Activated T-cell treated with anti-CD3 and anti-CD28 coated beads for 24 hours (primary cell): ENCODE data around the gene CYTH1.

Experiments
- DNase-seq: peaks from one replicate; pipeline ENCODE4 v3.0.0-alpha.2; 2020; ENCODE audit warnings: low read depth

Gene CYTH1

DNA sequence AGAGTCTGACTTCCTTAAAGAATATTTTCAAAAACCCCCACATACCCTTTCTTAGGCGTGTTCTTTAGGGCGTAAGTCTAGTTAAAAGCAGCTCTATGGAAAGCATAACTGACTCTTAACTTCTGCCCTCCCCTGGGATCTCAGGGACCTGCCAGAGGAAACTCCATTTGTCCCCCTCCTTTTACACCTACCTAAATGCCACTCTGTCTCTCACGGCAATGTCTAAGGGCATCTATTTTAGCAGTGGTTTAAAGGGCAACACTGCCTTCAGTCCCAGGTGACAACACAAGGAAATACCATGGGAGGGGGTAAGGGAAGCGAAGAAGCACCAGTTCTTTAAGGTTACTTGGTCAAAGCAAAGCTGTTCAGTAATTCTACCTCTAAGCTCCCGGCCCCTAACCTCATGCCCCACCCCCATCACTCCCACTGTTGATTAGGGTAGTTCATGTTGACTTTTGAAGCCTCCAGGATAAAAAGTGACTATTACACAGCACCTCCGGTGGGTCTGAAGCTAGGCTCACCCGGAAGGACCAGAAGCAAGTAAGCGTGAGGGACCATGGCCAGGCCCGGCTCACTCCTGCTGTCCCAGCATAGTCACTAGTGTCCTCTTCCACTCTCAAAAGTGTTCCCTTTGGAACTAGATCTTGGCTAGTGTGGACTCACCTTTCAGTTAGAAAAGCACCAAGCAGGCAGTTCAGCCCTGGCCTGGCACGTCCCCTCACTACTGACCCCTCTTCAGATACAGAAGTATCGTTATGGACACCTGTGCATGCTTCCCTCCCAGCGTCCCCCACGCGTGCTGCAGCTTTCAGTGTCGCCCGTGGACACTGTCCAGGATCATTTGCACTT, 47.1 kb downstream of the CYTH1 start:
- DNase-seq = no peak

DNA sequence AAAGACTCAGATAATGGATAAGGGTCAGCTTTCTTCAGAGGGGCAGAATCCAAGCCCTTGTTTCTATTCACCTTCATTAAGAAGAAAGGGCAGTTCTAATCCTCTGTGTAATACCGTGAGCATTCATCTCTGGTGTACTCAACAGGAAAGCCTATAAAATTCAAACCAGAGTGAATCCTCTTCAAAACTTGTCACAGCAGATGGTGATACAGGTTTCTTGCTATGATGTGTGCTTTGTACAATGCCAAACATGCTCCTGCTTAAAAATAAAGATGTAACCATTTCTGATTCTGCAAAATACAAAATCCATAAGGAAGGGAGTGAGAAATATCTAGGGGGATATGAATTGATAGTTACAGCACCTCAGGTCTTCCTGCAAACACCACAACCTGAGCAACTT, 49.7 kb downstream of the CYTH1 start:
- DNase-seq = no peak

- no peak for DNase-seq
Observed at GRCh38 chr17:78731904-78732303, 50.2 kb downstream of the CYTH1 start.

DNA sequence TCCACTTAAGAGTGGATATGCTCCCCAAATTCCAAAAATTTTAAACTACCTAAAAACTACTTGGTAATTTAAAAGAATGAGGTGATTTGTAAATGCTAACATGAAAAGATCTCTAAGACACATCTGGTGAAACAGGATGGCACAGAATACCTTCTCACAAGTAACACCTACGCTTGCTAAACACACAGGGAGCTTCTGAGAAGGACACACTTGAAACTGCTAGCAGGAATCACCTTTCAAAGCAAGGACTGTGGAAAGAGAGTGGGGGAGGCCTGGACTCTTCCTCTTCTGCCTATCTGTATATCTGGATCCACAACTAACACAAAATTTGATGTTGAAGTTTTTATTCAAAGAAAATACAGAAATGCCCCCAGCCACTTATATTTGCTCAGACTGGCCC, 52.4 kb downstream of the CYTH1 start:
- no peak for DNase-seq

GRCh38 chr17:78728495-78728894, 53.6 kb downstream of the CYTH1 start:
- no peak for DNase-seq

GRCh38 chr17:78727476-78728229, 54.4 kb downstream of the CYTH1 start:
- no peak for DNase-seq

GRCh38 chr17:78727057-78727456, 55.0 kb downstream of the CYTH1 start:
- no peak for DNase-seq

GRCh38 chr17:78726513-78726912, 55.6 kb downstream of the CYTH1 start:
- no peak for DNase-seq

DNA sequence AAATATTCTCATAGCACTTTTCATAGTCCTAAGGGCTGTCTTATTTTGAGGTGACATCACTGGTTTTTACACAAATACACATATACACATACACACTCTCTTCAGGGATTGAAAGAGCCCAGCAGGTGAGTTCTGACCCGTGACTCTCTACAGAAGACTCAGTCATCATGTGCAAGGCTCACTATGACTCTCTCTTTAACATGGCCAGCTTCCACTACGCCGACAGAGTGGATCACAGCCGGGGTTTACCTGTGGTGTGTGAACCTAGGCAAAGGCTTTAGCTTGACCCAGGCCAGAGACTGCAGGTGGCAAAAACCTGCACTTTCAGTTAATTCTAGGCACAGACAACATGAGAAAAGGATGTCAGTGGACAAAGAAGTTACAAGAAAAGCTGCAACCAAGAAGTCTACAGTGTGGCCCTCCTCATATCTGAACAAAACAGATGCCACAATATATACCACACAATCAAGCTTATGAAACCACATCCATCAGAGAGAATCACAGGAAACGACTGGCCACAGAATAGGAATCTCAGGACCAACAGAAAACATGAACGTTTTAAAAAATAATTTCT, 56.5 kb downstream of the CYTH1 start:
- DNase-seq = no peak

DNA sequence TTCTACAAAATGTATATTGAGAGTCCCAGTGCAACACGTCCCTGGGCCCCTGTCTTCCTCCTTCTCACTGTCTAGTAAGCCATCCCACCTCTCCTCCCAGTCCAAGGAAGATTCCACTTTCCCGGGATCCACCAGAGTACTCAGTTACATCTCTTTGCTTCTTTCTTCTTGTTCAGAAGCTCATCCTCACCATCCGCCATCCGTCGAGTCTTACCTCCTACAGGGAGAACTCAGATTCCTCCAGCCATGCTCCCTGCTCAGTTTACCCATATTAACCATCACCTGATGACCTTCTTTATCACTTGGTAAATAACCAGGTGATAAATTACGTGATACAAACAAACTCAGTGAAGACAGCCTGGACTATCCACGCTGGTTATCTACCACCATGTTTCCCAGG, 57.1 kb downstream of the CYTH1 start:
- no peak for DNase-seq

- no peak for DNase-seq
Observed at GRCh38 chr17:78724544-78724943, 57.5 kb downstream of the CYTH1 start.

- DNase-seq = no peak
Observed at GRCh38 chr17:78723957-78724356, 58.1 kb downstream of the CYTH1 start.

DNA sequence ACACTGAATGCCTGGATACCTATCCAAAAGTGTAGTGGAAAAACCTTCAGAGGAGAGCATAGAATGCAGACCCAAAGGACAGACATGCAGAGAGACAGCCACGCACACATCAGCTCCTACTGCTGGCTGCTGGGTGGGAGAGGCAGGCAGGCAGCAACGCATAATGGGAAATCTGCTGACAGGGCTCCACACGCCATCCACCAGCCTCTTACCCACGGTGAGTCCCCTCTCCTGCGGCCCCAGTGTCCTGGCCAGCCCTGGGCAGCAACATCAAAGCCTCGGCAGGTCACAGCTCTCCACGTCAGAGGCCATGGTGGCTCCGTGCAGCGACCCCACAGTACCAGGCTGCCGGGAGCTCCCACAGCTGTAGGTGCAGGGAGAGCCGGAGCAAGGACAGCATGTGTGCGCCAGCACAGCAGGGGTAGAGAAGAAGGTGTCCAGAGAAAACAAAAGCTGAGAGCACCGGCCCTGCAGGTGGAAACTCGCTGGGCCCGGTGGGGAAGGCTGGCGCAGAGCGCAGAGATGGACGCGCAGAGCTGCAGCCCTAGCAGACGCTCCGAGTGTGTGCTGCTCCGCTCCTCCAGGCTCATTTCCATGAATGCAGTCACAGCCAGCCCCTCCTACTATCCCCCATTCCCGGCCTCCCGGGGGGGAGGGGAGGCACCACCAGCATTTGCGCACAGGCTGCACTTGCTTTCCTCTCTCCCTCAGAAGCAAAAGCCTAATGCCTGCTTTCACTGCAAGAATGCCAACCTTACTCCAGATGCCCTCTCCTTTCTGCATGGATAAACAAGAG, 58.9 kb downstream of the CYTH1 start:
- no peak for DNase-seq

DNA sequence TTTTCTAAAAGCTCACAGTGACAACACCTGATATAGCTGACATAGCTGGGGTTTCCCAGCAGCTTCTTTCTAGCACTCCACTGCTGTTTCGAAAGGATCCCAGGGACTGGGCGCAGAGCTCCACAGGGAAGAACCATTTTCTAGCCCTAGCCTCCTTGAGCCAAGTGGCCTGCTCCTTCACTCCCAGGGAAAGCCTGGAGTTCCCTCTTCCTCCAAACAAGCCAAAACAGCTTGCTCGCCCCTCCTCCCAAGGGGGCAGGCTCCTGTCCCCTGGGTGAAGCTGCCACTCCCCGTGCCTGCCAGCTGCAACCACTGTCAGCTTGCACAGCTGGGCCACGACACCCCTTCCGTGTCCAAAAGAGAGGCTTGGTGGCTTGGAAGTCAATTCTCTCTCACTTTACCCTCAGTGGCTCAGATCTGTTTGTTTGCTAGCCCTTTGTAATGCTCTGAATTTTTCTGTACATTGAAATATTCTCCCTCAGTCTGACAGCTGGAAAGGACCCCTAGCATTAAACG, 59.8 kb downstream of the CYTH1 start:
- DNase-seq = no peak

- no peak for DNase-seq
Observed at GRCh38 chr17:78719630-78720298, 62.3 kb downstream of the CYTH1 start.

DNA sequence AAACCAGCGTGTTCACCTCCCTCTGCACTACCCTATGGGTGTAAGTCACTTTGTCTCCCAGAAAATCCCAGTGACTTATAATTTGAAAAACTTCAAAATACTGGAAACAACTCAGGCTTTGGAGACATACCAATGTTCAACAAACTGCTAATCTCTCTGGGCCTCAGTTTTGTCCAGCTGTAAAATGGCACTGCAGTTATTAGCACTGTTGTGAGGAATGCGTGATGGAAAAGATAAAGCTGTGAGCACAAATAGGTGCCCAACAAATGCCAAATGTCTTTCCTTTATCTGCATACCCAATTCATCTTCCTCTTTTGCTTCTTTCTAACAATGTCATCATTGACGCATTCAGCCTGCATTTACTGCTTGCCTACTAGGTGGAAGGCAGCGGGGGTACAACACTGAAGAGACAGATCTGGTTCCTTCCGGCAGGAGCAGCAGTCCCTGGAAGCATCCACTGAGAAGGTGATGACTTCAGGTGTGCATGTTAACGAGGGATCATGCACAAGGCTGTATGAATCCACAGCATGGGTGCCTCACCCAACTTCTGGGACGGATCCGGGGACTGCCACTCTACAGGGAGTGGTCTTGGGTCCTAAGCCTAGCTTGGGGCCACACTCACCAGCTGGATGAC, 63.4 kb downstream of the CYTH1 start:
- DNase-seq = no peak

DNA sequence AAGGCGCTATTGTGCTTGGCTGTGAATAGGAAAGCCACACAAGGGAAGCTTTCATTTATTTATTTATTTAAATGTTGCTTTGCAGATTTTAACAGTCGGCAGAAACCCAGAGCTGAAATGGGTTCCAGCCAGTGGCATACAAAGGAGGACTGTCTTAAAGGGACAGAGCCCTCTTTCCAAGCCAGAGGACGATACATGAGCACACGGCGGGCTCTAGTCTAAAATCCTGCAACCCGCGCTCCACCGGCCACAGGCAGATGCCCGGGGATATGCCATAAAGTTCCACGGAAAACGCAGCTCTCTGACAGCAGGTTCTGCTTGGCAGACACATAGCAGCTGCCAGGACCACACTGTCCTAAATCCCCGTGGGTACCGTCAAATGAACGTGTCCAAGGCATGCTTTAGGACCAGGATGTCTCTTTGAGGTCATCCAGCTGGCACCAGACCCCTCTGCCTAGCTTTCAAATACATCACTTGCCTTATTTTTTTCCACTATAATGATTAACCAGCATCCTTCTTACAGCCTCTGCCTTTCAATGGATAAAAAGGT, 64.6 kb downstream of the CYTH1 start:
- no peak for DNase-seq

DNA sequence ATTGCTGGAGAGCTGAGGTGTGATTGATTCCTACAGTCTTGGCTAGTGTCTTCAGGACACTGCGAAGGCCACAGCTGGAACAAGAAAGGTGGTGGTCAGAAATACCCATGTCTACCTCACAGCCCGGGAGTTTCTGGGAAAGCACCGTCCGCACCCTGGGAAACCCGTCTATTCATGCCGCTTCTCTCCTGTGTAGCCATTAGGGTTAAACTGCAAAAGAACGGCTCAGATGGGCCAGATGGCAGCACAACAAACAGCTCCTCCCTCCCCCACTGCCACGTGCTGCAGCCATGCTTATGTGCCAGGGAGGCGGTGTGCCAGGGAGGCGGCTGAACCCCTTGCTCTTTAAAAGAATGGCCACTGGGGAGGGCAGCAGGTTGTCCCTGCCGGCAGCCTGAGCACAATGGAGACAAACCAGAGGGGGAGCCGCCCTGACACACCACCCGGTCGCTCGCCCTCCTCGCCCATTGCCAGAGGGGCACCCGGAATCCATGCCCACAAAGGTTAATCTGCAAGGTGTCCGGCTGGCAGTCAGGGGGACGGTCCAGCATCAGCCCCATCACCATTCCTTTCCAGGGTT, 65.2 kb downstream of the CYTH1 start:
- DNase-seq = no peak

DNA sequence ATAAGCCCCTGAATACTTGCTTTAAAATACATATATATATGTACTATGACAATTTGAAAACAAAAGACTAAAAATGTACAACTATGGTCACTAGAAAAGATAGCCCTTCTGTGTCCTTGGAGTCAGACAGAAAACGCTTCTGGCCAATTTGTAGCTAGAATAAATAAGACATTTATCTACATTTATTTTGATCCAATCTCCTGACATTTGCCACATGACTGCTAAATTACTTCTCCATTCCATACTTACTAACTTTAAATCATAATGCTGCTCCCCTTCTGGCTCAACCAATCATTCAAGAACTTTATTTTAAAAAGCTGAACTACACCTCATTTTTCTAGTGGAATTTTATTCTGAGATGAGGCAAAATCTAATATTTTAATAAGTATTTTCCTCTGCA, 65.8 kb downstream of the CYTH1 start:
- DNase-seq = no peak

- no peak for DNase-seq
Observed at GRCh38 chr17:78715876-78716275, 66.2 kb downstream of the CYTH1 start.
